GM06990 (cell line): ENCODE results near the gene IP6K2.

Experiments
- DNase-seq: peaks from one replicate; pipeline ENCODE4 v3.0.0-alpha.2; 2011; ENCODE audit not compliant: insufficient read length; ENCODE audit errors: extremely low read depth
- H3K27me3 ChIP-seq: replicated peaks from 2 replicates; pipeline ENCODE4 v1.6.0; 2011; ENCODE audit warnings: low read length; ENCODE audit not compliant: control insufficient read depth, insufficient read depth
- H3K36me3 ChIP-seq: 2 replicates; pipeline ENCODE4 v1.5.1; 2011; ENCODE audit warnings: low read length; ENCODE audit not compliant: control insufficient read depth, insufficient read depth
- H3K4me3 ChIP-seq: replicated peaks from 2 replicates; pipeline ENCODE4 v1.5.1; 2011; ENCODE audit warnings: low read depth, mild to moderate bottlenecking, control low read depth, low read length
- CTCF ChIP-seq: IDR thresholded peaks from 2 replicates; pipeline ENCODE4 v1.5.1; 2011; ENCODE audit warnings: low read length, control low read depth, mild to moderate bottlenecking, inconsistent platforms; ENCODE audit not compliant: insufficient read depth, poor library complexity, severe bottlenecking

The IP6K2 gene

GRCh38 chr3:48711727-48712126 is 5.3 kb downstream of the IP6K2 start:
- H3K36me3 ChIP-seq = peaks cover 15% of the 10 kb centered on the region
- no peaks in the 10 kb centered on the region for H3K27me3 ChIP-seq
- DNase-seq = no peak
- no peak for TF ChIP-seq CTCF
- no peak overlapping the region for H3K4me3 ChIP-seq

- Histone ChIP-seq H3K36me3 (peaks cover 19% of the 10 kb centered on the region), H3K27me3 (no peaks in the 10 kb centered on the region), H3K4me3 (no peak overlapping the region)
- TF ChIP-seq CTCF = no peak
- no peak for DNase-seq
Measured at GRCh38 chr3:48709051-48709461, 8.0 kb downstream of the IP6K2 start.

GRCh38 chr3:48708481-48708889 is 8.5 kb downstream of the IP6K2 start:
- H3K4me3 ChIP-seq = no peak overlapping the region
- H3K36me3 ChIP-seq = peaks cover 19% of the 10 kb centered on the region
- no peak for TF ChIP-seq CTCF
- no peaks in the 10 kb centered on the region for H3K27me3 ChIP-seq
- no peak for DNase-seq

GRCh38 chr3:48707157-48707556 is 9.9 kb downstream of the IP6K2 start:
- Histone ChIP-seq H3K4me3 (no peak overlapping the region), H3K36me3 (peaks cover 16% of the 10 kb centered on the region), H3K27me3 (no peaks in the 10 kb centered on the region)
- DNase-seq = no peak
- TF ChIP-seq CTCF = no peak

GRCh38 chr3:48702320-48702920 is 14.6 kb downstream of the IP6K2 start:
- DNase-seq = no peak
- TF ChIP-seq CTCF = no peak
- H3K36me3 ChIP-seq = peaks cover 17% of the 10 kb centered on the region
- H3K27me3 ChIP-seq = no peaks in the 10 kb centered on the region
- no peak overlapping the region for H3K4me3 ChIP-seq
